GM19395 (cell line): ENCODE results near the gene ARHGAP15.

Experiments
- ATAC-seq: cut with Tn5 transposase; IDR thresholded peaks from one replicate; pipeline ENCODE4 v1.9.1; 2021; ENCODE audit warnings: mild to moderate bottlenecking, moderate library complexity; ENCODE audit not compliant: unreplicated experiment

ARHGAP15 gene

GRCh38 chr2:143333168-143333791 lies 204.1 kb downstream of the ARHGAP15 start:
- no peak for ATAC-seq

GRCh38 chr2:143333847-143334246 lies 204.6 kb downstream of the ARHGAP15 start:
- no peak for ATAC-seq

GRCh38 chr2:143334837-143335236 lies 205.6 kb downstream of the ARHGAP15 start:
- no peak for ATAC-seq

GRCh38 chr2:143336719-143337210 lies 207.5 kb downstream of the ARHGAP15 start:
- no peak for ATAC-seq

GRCh38 chr2:143341478-143341877 lies 212.3 kb downstream of the ARHGAP15 start:
- ATAC-seq, result no peak

- ATAC-seq, result no peak
These were observed 215.6 kb downstream of the ARHGAP15 start for GRCh38 chr2:143344780-143345179.

GRCh38 chr2:143345887-143346787 lies 216.9 kb downstream of the ARHGAP15 start:
- no peak for ATAC-seq

GRCh38 chr2:143347271-143347695 lies 218.1 kb downstream of the ARHGAP15 start:
- ATAC-seq, result no peak

- ATAC-seq, result no peak
These were observed 218.7 kb downstream of the ARHGAP15 start for GRCh38 chr2:143347901-143348414.

GRCh38 chr2:143354050-143354750 lies 225.0 kb downstream of the ARHGAP15 start:
- no peak for ATAC-seq

GRCh38 chr2:143355870-143356269 lies 226.7 kb downstream of the ARHGAP15 start:
- no peak for ATAC-seq

- ATAC-seq, result no peak
These were observed 227.1 kb downstream of the ARHGAP15 start for GRCh38 chr2:143356336-143356735.

- ATAC-seq, result no peak
These were observed 227.7 kb downstream of the ARHGAP15 start for GRCh38 chr2:143356736-143357446.

GRCh38 chr2:143357966-143358365 lies 228.7 kb downstream of the ARHGAP15 start:
- ATAC-seq, result no peak

GRCh38 chr2:143361346-143361745 lies 232.1 kb downstream of the ARHGAP15 start:
- ATAC-seq, result no peak

- no peak for ATAC-seq
These were observed 242.4 kb downstream of the ARHGAP15 start for GRCh38 chr2:143371616-143372015.

- ATAC-seq, result no peak
These were observed 246.2 kb downstream of the ARHGAP15 start for GRCh38 chr2:143375384-143375880.

GRCh38 chr2:143378996-143379395 lies 249.8 kb downstream of the ARHGAP15 start:
- ATAC-seq, result no peak

GRCh38 chr2:143379955-143380354 lies 250.7 kb downstream of the ARHGAP15 start:
- no peak for ATAC-seq

- ATAC-seq, result no peak
These were observed 253.4 kb downstream of the ARHGAP15 start for GRCh38 chr2:143382573-143382972.
